IPS-11a (cell line): ENCODE data around the gene TCF7L1.
A peak's percentile ranks its signal among the peaks of the same experiment; 100 is the strongest.
"Not testable (repeated sequence)": the region's sequence is repeated elsewhere in the genome, so short reads cannot be mapped to it uniquely, and the experiment has no call there.

Source experiments
- H3K4me3 ChIP-seq: one replicate; pipeline ENCODE4 v1.5.1; 2013; ENCODE audit warnings: low read depth, low read length, control low read depth

The TCF7L1 gene

DNA sequence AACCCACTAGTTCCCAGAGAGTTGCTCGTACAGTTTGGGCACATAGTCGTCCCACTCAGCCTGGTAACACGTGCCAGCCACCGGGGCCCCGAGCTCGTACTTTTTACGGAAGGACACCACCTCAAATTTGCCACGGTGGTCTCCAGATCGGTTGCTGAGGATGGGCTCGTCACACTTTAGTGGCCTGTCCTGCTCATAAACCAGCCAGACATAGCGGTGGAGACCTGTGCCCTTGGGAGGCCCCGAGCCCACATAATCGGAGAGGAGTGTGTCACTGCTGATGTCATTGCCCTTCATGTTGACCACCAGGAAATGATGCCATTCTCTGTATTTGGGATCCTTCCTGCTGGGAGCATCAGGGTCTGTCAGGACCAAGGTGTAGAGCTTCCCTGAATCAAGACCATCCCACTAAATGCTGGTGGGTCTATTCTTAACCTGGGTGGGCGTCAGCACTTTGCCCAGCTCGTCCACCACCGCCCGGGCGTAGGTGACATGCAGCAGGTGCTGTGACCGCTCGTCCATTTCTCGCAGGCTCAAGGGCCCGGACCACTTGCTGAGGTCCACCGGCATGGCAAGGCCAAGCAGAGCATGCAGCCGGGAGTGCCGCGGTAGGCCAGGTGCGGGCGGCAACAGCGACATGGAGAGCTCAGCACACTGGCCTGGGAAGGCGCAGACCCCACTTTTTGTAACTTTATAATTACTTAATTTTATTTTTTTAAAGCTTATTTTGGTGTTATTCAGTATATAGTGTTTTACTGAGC is 208.3 kb downstream of the TCF7L1 start:
- H3K4me3 ChIP-seq = no peak overlapping the region

DNA sequence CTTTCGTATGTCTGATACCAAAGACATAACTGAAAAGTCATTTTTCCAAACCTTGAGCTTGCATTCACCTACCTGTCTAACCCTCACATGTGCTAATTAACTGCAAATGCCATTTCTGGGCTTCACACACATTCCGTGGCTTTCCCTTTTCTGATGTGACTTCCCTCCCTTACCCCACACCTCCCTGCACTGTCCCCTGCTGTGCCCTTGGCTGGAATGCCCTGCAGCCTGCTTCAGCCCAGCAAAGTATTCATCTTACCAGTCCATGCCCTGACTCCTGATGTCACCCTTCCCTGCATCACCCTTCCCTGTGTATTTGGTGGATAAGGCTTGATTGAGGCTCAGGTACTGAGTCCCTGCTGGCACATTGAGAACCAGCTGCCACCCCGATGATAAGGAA is 209.0 kb downstream of the TCF7L1 start:
- H3K4me3 ChIP-seq = no peak overlapping the region

DNA sequence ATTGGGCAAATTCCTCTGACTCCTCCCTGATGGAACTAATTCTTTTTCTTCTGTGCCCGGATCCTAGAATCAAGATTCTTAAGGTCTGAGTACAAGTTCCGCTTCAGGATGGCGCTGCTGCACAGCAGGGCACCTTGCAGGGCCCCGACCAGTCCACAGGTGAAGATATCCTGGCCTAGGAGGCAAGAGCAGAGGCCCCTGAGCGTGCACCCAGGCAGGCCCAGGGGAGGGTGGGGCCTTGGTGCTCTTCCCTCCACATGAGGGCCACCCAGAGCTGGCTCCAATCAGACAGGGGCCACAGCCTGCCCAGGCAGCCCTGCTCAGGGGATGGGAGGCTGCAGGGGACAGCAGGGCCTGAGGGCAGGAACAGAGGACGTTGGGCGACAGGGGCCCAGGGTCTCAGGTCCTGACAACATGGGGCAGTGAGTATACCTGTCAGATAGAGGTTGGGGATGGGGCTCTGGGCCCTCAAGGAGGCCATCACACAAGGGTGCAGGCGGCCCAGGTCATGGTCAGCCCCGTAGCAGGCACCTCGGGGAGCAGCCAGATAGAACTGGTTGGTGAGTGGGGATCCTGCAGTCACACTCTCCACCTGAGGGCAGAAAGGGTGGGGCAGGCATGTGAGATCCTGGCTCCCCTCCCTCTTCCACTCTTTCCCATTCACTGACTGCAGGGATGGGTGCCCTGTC is 210.2 kb downstream of the TCF7L1 start:
- not testable (repeated sequence) for H3K4me3 ChIP-seq

DNA sequence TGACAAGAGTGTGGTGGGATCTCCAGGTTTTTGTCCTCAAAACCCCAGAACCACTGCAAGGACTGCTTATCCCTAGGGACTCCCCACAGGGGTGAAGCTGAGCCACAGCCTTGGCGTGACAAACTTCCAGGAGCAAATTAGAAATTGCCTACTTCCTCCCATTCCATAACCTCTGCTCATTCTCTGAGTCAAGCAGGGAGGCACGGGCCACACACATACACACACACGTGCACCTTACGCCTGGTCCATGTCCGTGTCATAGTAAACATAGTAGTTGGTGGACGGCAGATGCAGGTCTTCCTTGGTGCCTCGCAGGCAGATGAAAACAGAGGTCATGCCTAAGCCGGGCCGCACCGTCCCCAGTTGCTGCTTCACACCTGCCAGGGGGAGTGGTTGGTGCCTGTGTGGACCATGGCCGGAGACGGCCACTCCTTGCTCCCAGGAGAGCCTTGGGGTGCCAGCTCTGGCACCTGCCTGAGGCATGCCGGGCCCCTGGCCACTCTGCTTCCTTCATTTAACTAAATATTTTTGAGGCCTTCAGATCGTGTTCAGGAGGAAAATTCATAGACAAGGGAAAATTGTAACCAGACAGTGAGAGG is 211.3 kb downstream of the TCF7L1 start:
- H3K4me3 ChIP-seq = no peak overlapping the region

DNA sequence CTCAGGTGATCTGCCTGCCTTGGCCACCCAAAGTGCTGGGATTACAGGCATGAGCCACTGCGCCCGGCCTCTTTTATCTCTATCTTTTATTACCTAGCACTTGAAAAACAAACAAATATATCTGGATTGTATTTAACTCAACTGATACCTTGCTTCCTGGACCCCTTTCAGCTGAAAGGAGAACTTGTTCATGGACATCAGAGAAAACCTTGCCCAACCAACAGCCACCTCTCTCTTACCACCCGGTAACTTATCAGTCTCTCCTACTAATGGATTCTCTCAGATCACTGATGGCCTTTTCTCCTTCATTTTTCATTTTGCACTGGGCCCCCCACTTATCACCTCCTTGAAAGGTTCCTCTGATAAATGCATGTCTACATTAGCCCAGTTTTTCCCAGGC is 214.4 kb downstream of the TCF7L1 start:
- no peak overlapping the region for H3K4me3 ChIP-seq

DNA sequence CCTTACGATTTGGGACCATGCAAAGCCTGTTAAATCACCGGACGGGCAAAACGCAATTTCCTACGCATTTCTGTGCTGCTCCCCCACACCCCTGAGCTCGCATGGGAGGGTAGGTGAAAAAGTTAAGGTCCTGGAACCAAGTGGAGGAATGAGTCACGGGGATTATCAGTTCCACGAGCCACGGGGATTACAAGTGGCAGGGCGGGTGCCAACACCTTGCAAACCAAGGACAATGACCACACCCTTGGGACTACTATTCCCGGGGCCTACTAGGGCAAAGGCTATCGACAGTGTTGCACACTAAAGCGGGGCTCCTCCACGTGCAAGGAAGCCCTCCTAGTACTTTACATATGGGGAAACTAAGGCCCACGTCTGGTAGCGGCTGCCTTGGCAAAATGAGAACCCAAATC is 220.7 kb downstream of the TCF7L1 start:
- peak overlapping the region; percentile 47 for H3K4me3 ChIP-seq

DNA sequence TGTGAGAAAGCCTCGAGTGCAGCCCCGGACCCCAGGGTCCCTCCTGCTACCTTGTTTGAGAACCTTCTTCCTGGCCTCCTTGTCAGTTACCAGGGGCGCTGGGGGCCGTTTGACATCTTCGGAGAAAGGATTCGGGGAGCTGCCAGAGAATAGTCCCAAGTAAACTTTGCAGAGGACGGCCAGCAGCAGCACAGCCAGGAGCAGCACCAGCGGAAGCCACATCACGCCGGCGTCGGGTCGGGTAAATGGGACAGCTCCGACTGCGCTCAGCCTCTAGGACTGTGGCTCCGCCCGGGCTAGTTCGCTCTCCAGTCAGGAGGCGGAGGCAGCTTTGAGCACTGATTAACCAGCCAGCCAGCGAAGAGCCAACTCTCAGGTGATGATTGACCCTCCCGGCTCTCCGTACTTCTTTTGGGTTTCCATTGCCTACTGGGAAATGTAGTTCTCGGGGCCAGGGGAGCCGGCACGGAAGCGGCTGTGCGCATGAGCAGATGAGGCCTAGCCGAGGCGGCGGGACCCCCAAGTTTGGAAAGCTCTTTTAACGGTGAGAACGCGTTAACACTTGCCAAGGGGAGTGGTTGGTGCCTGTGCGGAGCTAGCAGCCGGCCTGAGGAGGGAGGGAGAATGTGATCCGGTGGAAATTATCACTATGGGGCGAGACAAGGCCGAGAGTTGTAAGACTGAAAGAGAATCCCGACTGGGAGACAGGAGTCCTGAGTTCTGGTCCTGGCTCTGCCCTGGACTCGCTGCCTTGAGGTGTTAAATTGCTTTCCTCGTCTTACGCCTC is 221.3 kb downstream of the TCF7L1 start, which contains the start of the genes ELMOD3 and RETSAT:
Gene ELMOD3, plus strand, starts transcription at position 484 of the 787 bp plus-strand sequence. CDS start 2,430 bp downstream, outside the sequence.
Gene RETSAT, minus strand, starts transcription at position 243 of the 787 bp plus-strand sequence. Its CDS starts 21 bp downstream, at position 222.
- peak within 1 kb of the TSS; percentile 93 for H3K4me3 ChIP-seq

DNA sequence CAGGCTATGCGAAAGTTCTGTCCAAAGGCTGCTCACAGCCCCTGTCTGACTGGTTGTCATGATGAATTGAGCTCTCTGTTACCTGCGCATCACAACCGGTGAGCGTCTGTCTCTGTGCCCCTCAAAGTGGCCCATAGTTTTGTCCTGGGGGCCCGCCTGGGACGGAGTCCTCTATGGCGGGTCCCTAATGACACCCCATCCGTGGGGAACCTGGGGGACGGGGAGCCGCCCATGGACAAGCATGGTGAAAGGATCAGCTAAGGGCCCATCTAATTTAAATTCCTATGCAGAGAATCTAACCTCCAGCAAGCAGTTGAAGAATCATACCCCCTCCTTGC is 221.8 kb downstream of the TCF7L1 start:
- peak overlapping the region; percentile 93 for H3K4me3 ChIP-seq

DNA sequence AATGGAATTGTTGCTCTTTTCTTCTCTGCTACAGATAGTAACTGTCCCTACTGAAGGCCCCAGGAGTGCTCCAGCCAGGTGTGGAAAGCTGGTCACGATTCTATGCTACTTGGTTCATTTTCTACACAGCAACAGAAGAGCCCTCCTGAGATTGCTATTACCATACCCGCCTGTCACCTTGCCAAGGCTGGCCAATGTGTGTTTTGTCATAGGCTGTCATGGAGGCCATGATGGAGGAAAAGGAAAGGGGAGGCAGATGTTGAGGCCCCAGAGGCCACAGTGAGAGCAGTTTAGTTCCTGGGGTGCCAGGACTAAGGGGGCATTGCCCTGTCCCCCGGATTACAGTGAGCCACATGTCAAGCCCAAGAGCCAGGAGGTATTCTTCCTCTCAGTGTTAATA is 222.3 kb downstream of the TCF7L1 start:
- H3K4me3 ChIP-seq = no peak overlapping the region

DNA sequence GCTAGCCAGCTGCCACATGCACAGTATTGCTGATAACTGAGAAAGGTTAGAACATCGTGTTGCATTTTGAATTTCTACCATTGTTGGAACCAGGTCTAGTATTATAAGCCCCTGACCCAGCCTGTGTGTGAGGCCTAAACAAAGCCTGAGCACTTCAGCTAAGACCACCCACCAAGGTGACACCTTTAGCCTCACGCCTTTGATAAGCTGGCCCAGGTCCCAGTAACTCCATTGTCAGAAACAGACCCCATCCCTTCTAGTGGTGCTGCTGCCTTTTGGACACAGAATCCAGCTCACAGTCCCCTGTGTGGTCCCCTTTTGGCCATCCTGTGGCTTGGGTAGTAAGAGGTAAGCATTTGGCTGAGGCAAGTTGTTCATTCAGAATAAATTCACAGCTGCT is 223.0 kb downstream of the TCF7L1 start:
- H3K4me3 ChIP-seq = no peak overlapping the region

DNA sequence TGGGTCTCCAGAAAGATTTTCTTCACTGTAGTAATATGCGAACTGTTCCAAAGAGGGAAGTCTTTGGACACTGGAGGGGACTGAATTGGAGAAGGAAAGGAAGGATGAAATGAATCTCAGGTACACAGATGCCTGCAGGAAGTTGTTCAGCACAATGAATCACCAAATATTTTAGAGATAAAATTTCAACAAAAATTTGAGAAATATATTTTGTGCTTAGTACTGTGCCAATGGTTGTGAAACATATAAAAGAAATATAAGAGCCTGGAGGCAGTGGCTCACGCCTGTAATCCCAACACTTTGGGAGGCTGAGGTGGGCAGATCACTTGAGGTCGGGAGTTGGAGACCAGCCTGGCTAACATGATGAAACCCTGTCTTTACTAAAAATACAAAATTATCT is 224.5 kb downstream of the TCF7L1 start:
- H3K4me3 ChIP-seq = no peak overlapping the region
